GM21717 (cell line): ENCODE data around the gene PDGFB.

Experiments used
- ATAC-seq: cut with Tn5 transposase; IDR thresholded peaks from one replicate; pipeline ENCODE4 v1.9.1; 2021; ENCODE audit warnings: mild to moderate bottlenecking, moderate library complexity; ENCODE audit not compliant: unreplicated experiment

PDGFB gene

GRCh38 chr22:39208013-39208680 lies 36.6 kb downstream of the PDGFB start:
- no peak for ATAC-seq

- ATAC-seq: no peak
Measured at GRCh38 chr22:39207141-39208012, 37.4 kb downstream of the PDGFB start.

GRCh38 chr22:39206491-39206890 lies 38.3 kb downstream of the PDGFB start:
- no peak for ATAC-seq

- ATAC-seq: no peak
Measured at GRCh38 chr22:39205344-39206021, 39.3 kb downstream of the PDGFB start.

- no peak for ATAC-seq
Measured at GRCh38 chr22:39204216-39204615, 40.6 kb downstream of the PDGFB start.

- ATAC-seq: no peak
Measured at GRCh38 chr22:39197578-39197977, 47.2 kb downstream of the PDGFB start.

GRCh38 chr22:39194098-39194497 lies 50.7 kb downstream of the PDGFB start:
- ATAC-seq: no peak

GRCh38 chr22:39188809-39189208 lies 56.0 kb downstream of the PDGFB start:
- ATAC-seq: no peak

GRCh38 chr22:39185601-39186012 lies 59.2 kb downstream of the PDGFB start:
- ATAC-seq: no peak

GRCh38 chr22:39184586-39185577 lies 59.9 kb downstream of the PDGFB start:
- no peak for ATAC-seq

- no peak for ATAC-seq
Measured at GRCh38 chr22:39183991-39184585, 60.7 kb downstream of the PDGFB start.

- ATAC-seq: no peak
Measured at GRCh38 chr22:39182478-39183030, 62.2 kb downstream of the PDGFB start.

GRCh38 chr22:39181778-39182177 lies 63.0 kb downstream of the PDGFB start:
- no peak for ATAC-seq

GRCh38 chr22:39181356-39181755 lies 63.4 kb downstream of the PDGFB start:
- no peak for ATAC-seq

- ATAC-seq: no peak
Measured at GRCh38 chr22:39179841-39180335, 64.9 kb downstream of the PDGFB start.

- no peak for ATAC-seq
Measured at GRCh38 chr22:39179401-39179827, 65.4 kb downstream of the PDGFB start.

GRCh38 chr22:39178206-39179111 lies 66.3 kb downstream of the PDGFB start:
- ATAC-seq: no peak

- no peak for ATAC-seq
Measured at GRCh38 chr22:39177791-39178190, 67.0 kb downstream of the PDGFB start.

GRCh38 chr22:39177456-39177775 lies 67.4 kb downstream of the PDGFB start:
- ATAC-seq: no peak
